ACC112 (cell line): ENCODE data around the gene BRMS1.
"Not testable (repeated sequence)": the region's sequence is repeated elsewhere in the genome, so short reads cannot be mapped to it uniquely, and the experiment has no call there.

Experiments used
- H2AFZ ChIP-seq: fragments of 200-600 bp; sonication (generic); one replicate; pipeline ENCODE4 v1.6.0; 2017; ENCODE audit warnings: antibody characterized with exemption, low read length; ENCODE audit not compliant: unreplicated experiment
- H3K27ac ChIP-seq: fragments of 200-600 bp; sonication (generic); 2 replicates; pipeline ENCODE4 v1.5.1; 2014; ENCODE audit warnings: low read depth, mild to moderate bottlenecking, antibody characterized with exemption, low read length, moderate library complexity
- H3K27me3 ChIP-seq: fragments of 200-600 bp; sonication (generic); 2 replicates; pipeline ENCODE4 v1.6.1; 2014; ENCODE audit warnings: mild to moderate bottlenecking, antibody characterized with exemption, low read length, moderate library complexity, mixed read lengths; ENCODE audit not compliant: insufficient read depth
- H3K36me3 ChIP-seq: fragments of 200-600 bp; sonication (generic); 2 replicates; pipeline ENCODE4 v1.6.1; 2016; ENCODE audit warnings: mild to moderate bottlenecking, antibody characterized with exemption, low read length, moderate library complexity, mixed read lengths; ENCODE audit not compliant: insufficient read depth
- H3K4me1 ChIP-seq: fragments of 200-600 bp; sonication (generic); one replicate; pipeline ENCODE4 v1.6.1; 2016; ENCODE audit warnings: low read length, mixed read lengths; ENCODE audit not compliant: insufficient read depth, unreplicated experiment, control insufficient read depth
- H3K4me3 ChIP-seq: fragments of 200-600 bp; sonication (generic); 2 replicates; pipeline ENCODE4 v1.5.1; 2014; ENCODE audit warnings: mild to moderate bottlenecking, low read depth, low read length
- H3K79me2 ChIP-seq: fragments of 200-600 bp; sonication (generic); one replicate; pipeline ENCODE4 v1.6.0; 2016; ENCODE audit warnings: low read length; ENCODE audit not compliant: control insufficient read depth, unreplicated experiment, insufficient read depth

The BRMS1 gene

DNA sequence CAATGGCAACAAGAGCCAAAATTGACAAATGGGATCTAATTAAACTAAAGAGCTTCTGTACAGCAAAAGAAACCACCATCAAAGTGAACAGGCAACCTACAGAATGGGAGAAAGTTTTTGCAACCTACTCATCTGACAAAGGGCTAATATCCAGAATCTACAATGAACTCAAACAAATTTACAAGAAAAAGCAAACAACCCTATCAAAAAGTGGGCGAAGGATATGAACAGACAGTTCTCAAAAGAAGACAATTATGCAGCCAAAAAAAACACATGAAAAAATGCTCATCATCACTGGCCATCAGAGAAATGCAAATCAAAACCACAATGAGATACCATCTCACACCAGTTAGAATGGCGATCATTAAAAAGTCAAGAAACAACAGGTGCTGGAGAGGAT lies 24.6 kb downstream of the BRMS1 start:
- H3K4me1 ChIP-seq, result peaks cover 56% of the 10 kb centered on the region
- H3K4me3 ChIP-seq, H3K36me3 ChIP-seq, H3K27me3 ChIP-seq, H2AFZ ChIP-seq, H3K27ac ChIP-seq: not testable (repeated sequence)
- H3K79me2 ChIP-seq, result peaks cover 15% of the 10 kb centered on the region

DNA sequence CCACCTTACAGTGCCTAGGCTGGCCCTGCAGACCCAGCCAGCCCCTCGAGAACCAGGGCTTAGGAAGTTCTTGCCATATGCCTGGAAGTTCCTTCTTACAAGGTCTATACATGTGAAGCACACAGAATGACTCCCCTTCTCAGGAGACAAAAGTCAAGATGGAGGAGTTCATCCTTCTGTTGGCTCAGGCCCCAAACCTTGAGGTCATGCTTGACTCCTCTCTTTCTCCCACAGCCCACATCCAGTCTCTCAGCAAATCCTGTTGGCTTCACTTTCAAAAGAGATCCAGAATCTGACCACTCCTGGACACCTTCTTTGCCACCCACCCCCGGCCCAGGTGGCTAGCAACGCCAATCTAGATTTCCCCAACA lies 26.3 kb downstream of the BRMS1 start:
- H3K36me3 ChIP-seq, result no peaks in the 10 kb centered on the region
- H3K4me3 ChIP-seq, result no peak overlapping the region
- H3K79me2 ChIP-seq, result peaks cover 32% of the 10 kb centered on the region
- H2AFZ ChIP-seq, result peak overlapping the region; percentile 66
- H3K27me3 ChIP-seq, result no peaks in the 10 kb centered on the region
- peaks cover 51% of the 10 kb centered on the region for H3K4me1 ChIP-seq
- peak overlapping the region; percentile 97 for H3K27ac ChIP-seq

DNA sequence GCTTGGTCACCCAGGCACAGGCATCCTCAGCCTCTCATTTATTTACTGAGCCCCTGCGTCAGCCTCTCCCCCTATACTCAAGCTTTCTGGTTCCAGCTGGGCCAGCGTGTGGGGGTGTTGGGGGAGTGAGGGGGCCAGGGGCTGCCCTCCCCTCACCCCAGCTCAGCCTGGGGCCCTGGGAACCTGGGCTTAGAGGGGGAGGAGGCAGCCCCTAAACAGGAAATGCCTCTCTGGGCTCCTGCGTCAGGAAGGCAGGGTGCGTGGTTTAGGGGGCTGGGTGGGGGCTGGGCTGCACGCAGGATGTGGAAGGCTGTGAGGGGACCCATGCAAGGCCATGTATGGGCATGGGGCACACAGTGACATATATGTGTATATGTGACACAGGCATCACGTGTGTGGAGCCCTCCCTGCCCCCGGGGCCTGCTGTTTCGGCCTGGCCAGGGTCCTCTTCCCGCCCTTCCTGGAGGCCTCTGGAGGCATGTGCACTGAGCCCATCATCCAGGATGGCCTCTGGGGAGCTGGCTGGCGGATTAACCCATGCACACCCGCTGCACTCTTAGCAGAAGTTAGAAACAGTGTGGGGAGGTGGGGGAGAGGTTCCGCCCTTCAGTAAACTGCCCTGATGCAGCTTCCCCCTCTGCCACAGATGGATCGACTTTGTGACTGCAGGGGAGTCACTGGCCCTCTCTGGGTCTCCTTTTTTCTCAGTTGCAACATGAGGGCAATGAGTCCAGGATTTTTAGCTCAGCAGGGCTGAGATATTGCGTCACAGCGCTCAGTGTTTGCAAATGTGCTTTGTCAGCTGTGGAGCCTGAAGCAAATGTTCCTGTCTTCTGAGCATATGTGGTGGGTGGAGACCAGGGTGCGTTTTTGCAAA lies 26.9 kb downstream of the BRMS1 start:
- Histone ChIP-seq H3K79me2 (peaks cover 34% of the 10 kb centered on the region), H2AFZ (peak overlapping the region; percentile 66), H3K36me3 (no peaks in the 10 kb centered on the region), H3K27ac (peak overlapping the region; percentile 97), H3K4me3 (peak overlapping the region; percentile 94), H3K27me3 (no peaks in the 10 kb centered on the region), H3K4me1 (peaks cover 45% of the 10 kb centered on the region)

GRCh38 chr11:66317322-66317722 lies 27.6 kb downstream of the BRMS1 start:
- H3K36me3 ChIP-seq, result no peaks in the 10 kb centered on the region
- peaks cover 39% of the 10 kb centered on the region for H3K4me1 ChIP-seq
- peak overlapping the region; percentile 94 for H3K4me3 ChIP-seq
- no peaks in the 10 kb centered on the region for H3K27me3 ChIP-seq
- H2AFZ ChIP-seq, result no peak overlapping the region
- peaks cover 34% of the 10 kb centered on the region for H3K79me2 ChIP-seq
- H3K27ac ChIP-seq, result peak overlapping the region; percentile 97

GRCh38 chr11:66316849-66317251 lies 28.1 kb downstream of the BRMS1 start, which contains the start of gene CD248:
Gene CD248, minus strand, starts transcription at chr11:66317044. Its CDS starts 17 bp downstream, at chr11:66317027.
- peak within 1 kb of the TSS; percentile 66 for H2AFZ ChIP-seq
- H3K36me3 ChIP-seq, result no peaks in the 10 kb centered on the region
- H3K4me3 ChIP-seq, result peak within 1 kb of the TSS; percentile 94
- H3K4me1 ChIP-seq, result peaks cover 35% of the 10 kb centered on the region
- no peaks in the 10 kb centered on the region for H3K27me3 ChIP-seq
- peak within 1 kb of the TSS; percentile 97 for H3K27ac ChIP-seq
- peaks cover 34% of the 10 kb centered on the region for H3K79me2 ChIP-seq

- Histone ChIP-seq H3K36me3 (no peaks in the 10 kb centered on the region), H3K79me2 (peaks cover 34% of the 10 kb centered on the region), H3K4me1 (peaks cover 31% of the 10 kb centered on the region), H3K4me3 (peak overlapping the region; percentile 94), H2AFZ (no peak overlapping the region), H3K27ac (peak overlapping the region; percentile 97), H3K27me3 (no peaks in the 10 kb centered on the region)
These were observed 28.7 kb downstream of the BRMS1 start for GRCh38 chr11:66315921-66316811.

- peak overlapping the region; percentile 94 for H3K4me3 ChIP-seq
- no peaks in the 10 kb centered on the region for H3K27me3 ChIP-seq
- H3K27ac ChIP-seq, result peak overlapping the region; percentile 97
- no peak overlapping the region for H2AFZ ChIP-seq
- H3K36me3 ChIP-seq, result no peaks in the 10 kb centered on the region
- H3K4me1 ChIP-seq, result peaks cover 31% of the 10 kb centered on the region
- H3K79me2 ChIP-seq, result peaks cover 34% of the 10 kb centered on the region
These were observed 29.4 kb downstream of the BRMS1 start for GRCh38 chr11:66315498-66315885.

GRCh38 chr11:66314561-66315497 lies 30.1 kb downstream of the BRMS1 start:
- Histone ChIP-seq H3K36me3 (no peaks in the 10 kb centered on the region), H3K27me3 (no peaks in the 10 kb centered on the region), H3K27ac (peak overlapping the region; percentile 97), H2AFZ (no peak overlapping the region), H3K79me2 (peaks cover 34% of the 10 kb centered on the region), H3K4me1 (peaks cover 31% of the 10 kb centered on the region), H3K4me3 (peak overlapping the region; percentile 94)

- no peaks in the 10 kb centered on the region for H3K36me3 ChIP-seq
- peaks cover 31% of the 10 kb centered on the region for H3K4me1 ChIP-seq
- H2AFZ ChIP-seq, result no peak overlapping the region
- H3K27ac ChIP-seq, result peak overlapping the region; percentile 97
- H3K27me3 ChIP-seq, result no peaks in the 10 kb centered on the region
- H3K4me3 ChIP-seq, result peak overlapping the region; percentile 94
- H3K79me2 ChIP-seq, result peaks cover 34% of the 10 kb centered on the region
These were observed 30.8 kb downstream of the BRMS1 start for GRCh38 chr11:66314186-66314501.
